GM18867 (cell line): ENCODE measurements around the gene SLC20A1.

Source experiments
- ATAC-seq: cut with Tn5 transposase; IDR thresholded peaks from one replicate; pipeline ENCODE4 v1.9.1; 2021; ENCODE audit warnings: mild to moderate bottlenecking, moderate library complexity; ENCODE audit not compliant: unreplicated experiment

The SLC20A1 gene

GRCh38 chr2:112623913-112624777 is 21.6 kb upstream of the SLC20A1 start:
- ATAC-seq, result peak; percentile 78

GRCh38 chr2:112625474-112626114 is 20.1 kb upstream of the SLC20A1 start:
- ATAC-seq, result no peak

GRCh38 chr2:112626604-112627059 is 19.1 kb upstream of the SLC20A1 start:
- ATAC-seq, result peak; percentile 64

- no peak for ATAC-seq
Measured at GRCh38 chr2:112627060-112628040, 18.4 kb upstream of the SLC20A1 start.

DNA sequence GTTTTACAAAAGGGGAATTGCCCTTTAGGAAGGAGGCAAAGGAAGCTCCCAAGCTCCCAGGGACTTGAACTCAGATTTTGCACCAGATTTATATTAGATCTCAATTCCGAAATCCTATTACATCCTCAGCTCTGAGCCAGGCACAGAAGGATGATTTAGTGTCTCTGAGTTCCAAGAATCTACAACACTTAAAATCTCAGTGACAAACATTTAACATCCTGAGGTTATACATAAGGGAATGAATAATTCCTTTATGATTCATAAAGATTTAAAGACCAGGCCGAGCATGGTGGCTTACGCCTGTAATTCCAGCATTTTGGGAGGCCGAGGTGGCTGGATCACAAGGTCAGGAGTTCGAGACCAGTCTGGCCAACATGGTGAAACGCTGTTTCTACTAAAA is 16.5 kb upstream of the SLC20A1 start:
- no peak for ATAC-seq

DNA sequence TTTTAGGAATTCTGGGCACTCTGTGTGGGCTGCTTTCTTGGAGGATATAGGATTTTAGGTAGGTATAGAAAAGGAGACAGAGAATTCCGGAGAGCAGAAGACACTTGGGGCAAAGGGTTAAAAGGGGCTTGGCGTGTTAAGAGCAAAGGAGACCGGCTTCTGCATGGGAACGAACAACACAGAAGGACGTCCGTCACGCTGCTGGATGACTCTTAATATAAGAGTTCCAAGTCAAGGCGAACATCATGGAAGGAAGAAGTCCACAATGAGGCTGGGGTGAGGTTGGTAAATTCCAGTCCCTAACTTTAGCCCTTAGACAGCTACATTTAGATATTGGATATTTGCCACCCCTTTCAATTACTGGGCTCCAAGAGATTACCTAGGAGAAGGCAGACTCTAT is 15.9 kb upstream of the SLC20A1 start:
- ATAC-seq, result no peak

DNA sequence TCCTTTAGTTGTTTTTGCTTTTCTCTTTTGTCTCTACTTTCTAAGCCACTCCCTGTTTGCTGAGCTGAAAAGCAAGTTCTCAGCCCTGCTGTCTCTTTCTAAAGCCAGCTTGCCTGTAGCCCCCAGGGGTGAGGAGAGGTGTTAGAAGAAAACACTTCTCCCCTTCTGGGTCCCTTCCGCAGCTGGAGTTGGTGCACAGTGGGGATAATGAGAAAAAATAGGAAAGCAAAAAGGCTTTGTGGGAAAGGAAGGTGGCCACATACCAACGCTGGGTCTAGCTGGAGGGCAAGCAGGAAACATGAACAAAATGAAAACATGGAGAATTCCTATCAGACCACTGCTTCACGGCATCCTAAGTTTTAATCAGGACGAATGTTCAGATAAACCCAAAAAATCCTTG is 15.5 kb upstream of the SLC20A1 start:
- no peak for ATAC-seq

- no peak for ATAC-seq
Measured at GRCh38 chr2:112633708-112634107, 12.0 kb upstream of the SLC20A1 start.

- no peak for ATAC-seq
Measured at GRCh38 chr2:112634153-112634873, 11.4 kb upstream of the SLC20A1 start.

- no peak for ATAC-seq
Measured at GRCh38 chr2:112634874-112635157, 10.9 kb upstream of the SLC20A1 start.

- ATAC-seq, result peak; percentile 88
Measured at GRCh38 chr2:112636605-112637288, 9.0 kb upstream of the SLC20A1 start.

DNA sequence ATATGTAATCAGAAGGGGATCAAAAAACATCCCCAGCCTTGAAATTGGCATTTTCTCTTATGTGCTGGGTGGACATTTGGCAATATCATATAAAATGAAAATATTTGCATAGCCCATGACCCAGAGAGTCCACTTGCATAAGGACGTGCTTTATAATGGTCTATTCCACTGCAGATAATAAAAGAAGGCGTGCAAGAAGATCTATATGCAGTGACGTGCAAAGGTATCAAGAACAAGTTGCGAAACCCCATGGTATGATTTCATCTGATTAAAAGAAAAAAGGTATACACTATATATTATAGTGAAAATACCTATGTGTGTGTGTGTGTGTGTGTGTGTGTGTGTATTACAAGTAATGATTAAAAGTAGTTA is 8.5 kb upstream of the SLC20A1 start:
- no peak for ATAC-seq

GRCh38 chr2:112639936-112640335 is 5.8 kb upstream of the SLC20A1 start:
- ATAC-seq, result no peak

DNA sequence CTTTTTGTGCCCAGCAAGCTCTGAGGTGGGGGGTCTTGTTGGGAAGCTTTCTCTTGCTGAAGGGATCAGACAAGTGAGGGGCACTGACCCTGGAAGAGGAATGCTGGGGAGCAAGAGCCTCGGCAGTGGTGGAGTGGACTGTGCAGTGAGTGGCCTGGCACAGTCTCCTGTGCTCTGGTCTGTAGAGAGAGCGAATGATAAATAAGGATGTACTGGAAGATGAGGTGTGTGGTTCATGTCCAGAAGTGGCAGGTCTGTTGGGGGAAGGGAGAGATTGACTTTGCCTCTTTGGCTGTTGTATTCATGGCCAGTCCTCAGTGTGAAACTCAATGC is 5.3 kb upstream of the SLC20A1 start:
- ATAC-seq, result no peak

GRCh38 chr2:112640800-112641675 is 4.7 kb upstream of the SLC20A1 start:
- ATAC-seq, result no peak

DNA sequence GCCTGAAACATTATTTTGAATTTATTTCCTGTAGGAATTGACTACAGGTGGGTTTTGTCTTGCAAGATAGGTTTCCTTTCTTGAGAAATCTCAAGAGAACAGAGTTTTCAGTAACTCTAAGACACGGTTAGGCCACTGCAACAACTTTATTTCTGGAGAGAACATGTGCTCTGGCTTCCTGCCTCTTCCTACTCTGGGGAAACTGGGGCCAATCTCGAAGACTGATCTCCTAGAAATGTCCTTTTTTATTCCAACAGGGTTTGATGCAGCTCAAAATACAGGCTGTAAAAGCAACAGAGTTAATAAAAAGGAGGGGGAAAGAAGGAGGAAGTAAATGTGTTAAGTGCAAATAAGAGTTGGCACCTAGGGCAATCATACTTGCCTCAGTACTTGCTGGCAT is 4.0 kb upstream of the SLC20A1 start:
- no peak for ATAC-seq

DNA sequence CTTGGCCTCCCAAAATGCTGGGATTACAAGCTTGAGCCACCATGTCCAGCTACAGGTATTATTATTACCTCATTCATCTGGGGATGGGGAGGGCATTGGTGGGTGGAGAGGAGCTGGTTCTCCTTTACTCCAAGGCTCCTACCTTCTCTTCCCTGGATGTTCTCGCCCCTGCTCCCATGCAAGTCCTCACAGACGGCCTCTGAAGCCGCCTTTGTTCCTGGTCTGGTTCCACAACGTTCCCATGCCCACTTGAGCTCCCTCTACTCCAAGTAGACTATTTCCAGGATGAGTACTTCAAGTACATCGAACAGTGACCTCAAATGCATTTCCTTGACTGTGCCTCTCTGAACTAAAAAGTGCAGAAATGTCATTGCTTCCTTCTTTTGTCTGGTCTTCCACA is 3.2 kb upstream of the SLC20A1 start:
- ATAC-seq, result no peak

DNA sequence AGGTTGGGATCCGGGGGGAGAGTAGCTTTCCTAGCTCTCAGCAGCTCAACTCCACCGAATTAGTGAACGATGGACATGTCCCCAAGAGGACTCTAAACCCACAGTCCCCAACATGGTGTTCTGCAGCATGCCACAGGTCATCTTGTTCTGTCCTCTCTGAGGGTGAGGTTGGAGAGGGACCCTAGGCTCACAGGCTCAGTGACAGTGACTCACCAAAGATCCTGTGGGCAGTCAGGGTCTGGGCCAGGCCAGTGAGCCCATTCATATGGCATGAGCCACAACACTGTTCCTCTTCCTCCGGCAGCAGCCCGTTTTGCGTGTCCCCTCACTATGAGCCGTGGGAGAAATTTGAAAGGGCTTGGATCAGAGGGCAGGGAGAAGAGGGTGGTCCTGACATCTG is 2.8 kb upstream of the SLC20A1 start:
- no peak for ATAC-seq

DNA sequence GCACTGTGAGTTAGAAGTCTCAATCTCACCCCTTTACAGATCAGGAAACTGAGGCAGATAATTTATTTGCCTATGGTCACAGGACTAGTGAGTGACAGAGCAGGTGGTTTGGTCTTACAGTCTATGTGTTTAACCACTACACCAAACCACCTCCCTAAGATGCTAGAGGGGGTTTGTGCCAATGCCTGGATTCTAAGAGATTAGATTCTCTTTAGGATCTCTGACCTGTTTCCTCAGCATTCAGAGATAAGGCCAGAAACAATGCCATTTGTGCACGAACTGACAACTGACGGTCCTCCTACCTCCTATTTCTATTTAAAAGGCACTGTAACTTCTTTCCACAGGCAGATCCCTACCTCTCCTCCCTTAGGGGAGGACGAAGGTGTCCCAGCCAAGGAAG is 2.3 kb upstream of the SLC20A1 start:
- ATAC-seq, result no peak
